ENCODE data around the gene PPP1R14C.

PPP1R14C gene

DNA sequence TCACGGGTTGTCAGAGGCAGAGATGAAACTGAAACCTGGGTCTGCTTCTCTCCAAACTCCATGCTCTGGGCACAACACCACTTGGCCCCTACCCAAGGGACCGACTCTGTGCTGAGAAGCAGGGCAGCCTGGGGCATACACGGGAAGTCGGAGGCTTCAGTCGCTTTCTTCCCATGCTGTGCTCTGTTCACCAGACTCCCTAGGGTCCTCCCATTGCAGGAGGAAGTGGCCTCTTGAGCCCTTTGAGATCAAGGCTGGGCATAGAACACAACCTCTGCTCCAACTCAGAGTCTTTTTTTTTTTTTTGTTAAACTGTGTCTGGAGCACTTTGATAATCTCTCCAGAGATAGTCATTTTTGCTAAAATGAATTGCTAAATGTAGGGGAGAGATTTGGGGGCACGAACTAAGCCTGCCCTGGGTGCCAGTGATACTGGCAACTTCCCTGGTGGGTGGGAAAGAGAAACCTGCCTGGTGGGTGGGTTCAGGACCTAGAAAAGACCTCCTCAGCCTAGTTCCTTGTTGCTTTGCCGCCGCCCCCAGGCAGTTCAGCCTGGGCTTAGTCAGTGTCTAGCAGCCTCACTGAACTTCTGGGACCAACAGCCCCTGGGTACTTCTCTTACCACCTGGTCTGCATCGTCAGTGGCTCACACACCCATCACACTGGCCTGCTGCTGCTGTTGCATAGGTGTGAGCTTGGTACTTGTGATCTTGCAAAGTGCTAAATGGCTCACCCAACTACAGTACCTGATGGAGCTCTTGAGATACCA lies 62.0 kb downstream of the PPP1R14C start:
- TF ChIP-seq, protein P1, sequence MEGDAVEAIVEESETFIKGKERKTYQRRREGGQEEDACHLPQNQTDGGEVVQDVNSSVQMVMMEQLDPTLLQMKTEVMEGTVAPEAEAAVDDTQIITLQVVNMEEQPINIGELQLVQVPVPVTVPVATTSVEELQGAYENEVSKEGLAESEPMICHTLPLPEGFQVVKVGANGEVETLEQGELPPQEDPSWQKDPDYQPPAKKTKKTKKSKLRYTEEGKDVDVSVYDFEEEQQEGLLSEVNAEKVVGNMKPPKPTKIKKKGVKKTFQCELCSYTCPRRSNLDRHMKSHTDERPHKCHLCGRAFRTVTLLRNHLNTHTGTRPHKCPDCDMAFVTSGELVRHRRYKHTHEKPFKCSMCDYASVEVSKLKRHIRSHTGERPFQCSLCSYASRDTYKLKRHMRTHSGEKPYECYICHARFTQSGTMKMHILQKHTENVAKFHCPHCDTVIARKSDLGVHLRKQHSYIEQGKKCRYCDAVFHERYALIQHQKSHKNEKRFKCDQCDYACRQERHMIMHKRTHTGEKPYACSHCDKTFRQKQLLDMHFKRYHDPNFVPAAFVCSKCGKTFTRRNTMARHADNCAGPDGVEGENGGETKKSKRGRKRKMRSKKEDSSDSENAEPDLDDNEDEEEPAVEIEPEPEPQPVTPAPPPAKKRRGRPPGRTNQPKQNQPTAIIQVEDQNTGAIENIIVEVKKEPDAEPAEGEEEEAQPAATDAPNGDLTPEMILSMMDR (conservative IDR thresholded peaks at IDR 0.05; ENCODE audit: low read depth): no peak
- ChIA-PET POLR2A (ENCODE audit: low non-redundant PET) (no interaction called here), CTCF (interaction anchor here (0.6 kb wide), 1 partner anchor 723 kb away, joined by 3 read pairs; no protein-coding TSS in a partner anchor)
- peak overlapping the region; percentile 41 for H3K27ac ChIP-seq
- no peak for DNase-seq (ENCODE audit: low spot score)

DNA sequence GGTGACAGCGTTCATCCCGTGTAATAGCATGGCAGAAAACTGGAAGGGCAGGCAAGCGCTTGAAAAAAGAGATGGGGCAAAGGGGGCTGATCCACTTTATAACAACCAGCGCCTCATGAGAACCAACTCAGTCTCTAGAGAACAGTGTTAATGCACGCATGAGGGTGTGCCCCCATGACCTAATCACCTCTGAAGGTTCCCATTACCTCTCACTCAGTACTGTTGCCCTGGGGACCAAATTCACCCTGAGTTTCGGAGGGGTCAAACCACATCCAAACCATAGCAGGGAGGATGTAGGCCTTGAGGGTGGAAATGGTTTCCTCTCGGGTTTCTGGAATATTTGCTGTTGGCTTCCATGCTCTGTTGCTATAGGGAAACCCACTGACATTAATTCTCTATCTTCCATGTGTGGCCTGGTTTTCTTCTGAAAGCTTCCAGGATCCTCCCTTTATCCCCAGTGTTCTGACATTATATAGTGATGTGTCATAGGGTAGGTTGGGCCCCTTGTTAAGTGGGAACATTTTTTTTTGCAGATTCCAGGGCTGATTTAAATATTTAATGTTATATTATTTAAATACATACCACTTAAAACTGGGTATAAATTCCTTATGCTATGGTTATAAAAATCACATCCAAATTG lies 65.2 kb downstream of the PPP1R14C start:
- DNase-seq (ENCODE audit: low spot score): peak; percentile 72
- TF ChIP-seq, protein P1 (conservative IDR thresholded peaks at IDR 0.05; ENCODE audit: low read depth): no peak
- POLR2A ChIA-PET (ENCODE audit: low non-redundant PET): no interaction called here
- peak overlapping the region; percentile 72 for H3K27ac ChIP-seq
- CTCF ChIA-PET: interaction anchor here (0.5 kb wide), 1 partner anchor 191 kb away, joined by 4 read pairs; no protein-coding TSS in a partner anchor

DNA sequence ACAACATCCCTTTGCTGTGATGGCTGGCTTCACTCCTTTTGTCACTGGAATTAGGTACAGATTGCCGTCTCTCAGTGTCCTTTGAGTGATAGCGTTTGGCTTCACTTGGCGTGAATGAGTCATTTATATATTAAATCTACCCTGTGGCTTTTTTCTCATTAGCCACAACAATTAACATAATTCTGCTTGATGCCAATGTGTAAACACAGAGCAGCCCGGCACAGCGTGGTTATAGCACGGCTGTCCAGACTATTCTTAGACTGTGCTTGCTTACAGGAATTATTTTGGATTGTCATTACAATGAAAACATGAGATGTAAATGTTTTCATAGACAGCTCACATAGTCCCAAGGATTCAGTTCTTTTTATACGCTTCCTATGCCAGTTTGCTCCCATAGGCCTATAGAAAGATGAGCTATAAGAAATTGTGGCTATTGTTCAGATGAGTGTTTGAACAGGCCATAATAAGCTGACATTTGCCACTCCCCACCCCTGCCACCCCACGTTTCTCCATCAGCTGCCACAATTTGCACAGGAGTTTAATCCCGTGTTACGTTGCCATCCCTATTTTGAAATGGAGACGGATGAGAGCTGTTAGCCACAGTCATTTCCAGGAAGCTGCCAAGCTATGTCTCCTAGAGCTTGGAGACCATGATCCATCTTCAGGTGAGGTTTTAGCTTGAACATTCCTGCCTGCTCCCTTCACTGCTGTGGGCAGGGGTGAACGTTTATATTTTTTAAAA lies 65.9 kb downstream of the PPP1R14C start:
- no peak for DNase-seq (ENCODE audit: low spot score)
- H3K27ac ChIP-seq: no peak overlapping the region
- TF ChIP-seq, protein P1 (conservative IDR thresholded peaks at IDR 0.05; ENCODE audit: low read depth): no peak
- ChIA-PET POLR2A (ENCODE audit: low non-redundant PET) (no interaction called here), CTCF (interaction anchor here (0.5 to 0.6 kb wide), 2 partner anchors 113 to 190 kb away, joined by 3 to 4 read pairs; no protein-coding TSS in a partner anchor)

DNA sequence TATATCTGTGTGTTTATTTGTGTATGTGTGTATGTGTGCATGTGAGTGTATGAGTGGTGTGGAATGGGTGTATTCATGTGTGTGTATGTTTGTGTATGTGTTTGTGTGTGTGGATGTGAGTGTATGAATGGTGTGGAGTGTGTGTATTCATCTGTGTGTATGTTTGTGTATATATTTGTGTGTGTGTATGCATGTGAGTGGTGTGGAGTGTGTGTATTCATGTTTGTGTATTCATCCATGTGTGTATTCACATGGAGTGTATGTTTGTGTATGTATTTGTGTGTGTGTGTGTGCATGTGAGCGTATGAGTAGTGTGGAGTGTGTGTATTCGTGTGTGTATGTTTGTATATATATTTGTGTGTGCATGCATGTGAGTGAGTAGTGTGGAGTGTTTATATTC lies 66.6 kb downstream of the PPP1R14C start:
- TF ChIP-seq, protein P1 (conservative IDR thresholded peaks at IDR 0.05; ENCODE audit: low read depth): no peak
- ChIA-PET CTCF (interaction anchor here (0.6 kb wide), 1 partner anchor 114 kb away, joined by 3 read pairs; no protein-coding TSS in a partner anchor), POLR2A (ENCODE audit: low non-redundant PET) (no interaction called here)
- H3K27ac ChIP-seq: no peak overlapping the region
- DNase-seq (ENCODE audit: low spot score): no peak

- peak overlapping the region; percentile 77 for H3K27ac ChIP-seq
- POLR2A ChIA-PET (ENCODE audit: low non-redundant PET): no interaction called here
- no peak for DNase-seq (ENCODE audit: low spot score)
- TF ChIP-seq, protein P1 (conservative IDR thresholded peaks at IDR 0.05; ENCODE audit: low read depth): no peak
- CTCF ChIA-PET: no interaction called here
These were observed 69.1 kb downstream of the PPP1R14C start for GRCh38 chr6:150211700-150212511.

Data from RWPE1 (cell line).